ENCODE measurements around the gene C1R.

Gene C1R

DNA sequence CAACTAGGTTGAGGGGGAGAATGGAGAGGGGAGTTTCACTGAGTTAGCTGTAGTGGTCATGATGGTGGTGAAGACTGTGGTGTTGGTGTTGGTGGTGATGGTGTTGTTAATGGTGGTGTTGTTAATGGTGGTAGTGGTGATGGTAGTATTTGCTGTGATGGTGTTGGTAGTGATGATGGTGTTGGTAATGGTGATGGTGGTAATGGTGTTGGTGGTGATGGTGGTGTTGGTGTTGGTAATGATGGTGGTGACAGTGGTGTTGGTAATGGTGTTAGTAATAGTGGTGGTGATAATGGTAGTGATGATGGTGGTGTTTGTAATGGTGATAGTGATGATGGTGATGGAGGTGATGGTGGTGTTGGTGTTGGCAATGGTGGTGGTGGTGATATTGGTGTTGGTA is 9.1 kb downstream of the C1R start:
- H3K27me3 ChIP-seq (ENCODE audit: insufficient read depth, low read length): no peaks in the 10 kb centered on the region
- TF ChIP-seq EZH2 (IDR thresholded peaks at IDR 0.05; ENCODE audit: borderline replicate concordance, low read length): no peak
- TF ChIP-seq, protein P1, sequence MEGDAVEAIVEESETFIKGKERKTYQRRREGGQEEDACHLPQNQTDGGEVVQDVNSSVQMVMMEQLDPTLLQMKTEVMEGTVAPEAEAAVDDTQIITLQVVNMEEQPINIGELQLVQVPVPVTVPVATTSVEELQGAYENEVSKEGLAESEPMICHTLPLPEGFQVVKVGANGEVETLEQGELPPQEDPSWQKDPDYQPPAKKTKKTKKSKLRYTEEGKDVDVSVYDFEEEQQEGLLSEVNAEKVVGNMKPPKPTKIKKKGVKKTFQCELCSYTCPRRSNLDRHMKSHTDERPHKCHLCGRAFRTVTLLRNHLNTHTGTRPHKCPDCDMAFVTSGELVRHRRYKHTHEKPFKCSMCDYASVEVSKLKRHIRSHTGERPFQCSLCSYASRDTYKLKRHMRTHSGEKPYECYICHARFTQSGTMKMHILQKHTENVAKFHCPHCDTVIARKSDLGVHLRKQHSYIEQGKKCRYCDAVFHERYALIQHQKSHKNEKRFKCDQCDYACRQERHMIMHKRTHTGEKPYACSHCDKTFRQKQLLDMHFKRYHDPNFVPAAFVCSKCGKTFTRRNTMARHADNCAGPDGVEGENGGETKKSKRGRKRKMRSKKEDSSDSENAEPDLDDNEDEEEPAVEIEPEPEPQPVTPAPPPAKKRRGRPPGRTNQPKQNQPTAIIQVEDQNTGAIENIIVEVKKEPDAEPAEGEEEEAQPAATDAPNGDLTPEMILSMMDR (IDR thresholded peaks at IDR 0.05; ENCODE audit: low read length): no peak
- no peaks in the 10 kb centered on the region for H3K79me2 ChIP-seq (ENCODE audit: insufficient read depth, low read length)
- no peak overlapping the region for H3K27ac ChIP-seq (ENCODE audit: low read depth, low read length, poor library complexity, severe bottlenecking)
- H3K36me3 ChIP-seq (ENCODE audit: insufficient read depth, low read length): no peaks in the 10 kb centered on the region
- H3K4me3 ChIP-seq (ENCODE audit: low read depth, low read length, poor library complexity, severe bottlenecking): no peak overlapping the region
- no peak overlapping the region for H3K4me2 ChIP-seq (ENCODE audit: low read length)
- no peaks in the 10 kb centered on the region for H3K4me1 ChIP-seq (ENCODE audit: insufficient read depth, low read length, severe bottlenecking)
- no peak overlapping the region for H3K9ac ChIP-seq (ENCODE audit: low read length)
- H3K9me3 ChIP-seq (ENCODE audit: low read length): no peaks in the 10 kb centered on the region
- no peaks in the 10 kb centered on the region for H3F3A ChIP-seq (ENCODE audit: insufficient read depth, low read length)
- H4K20me1 ChIP-seq (ENCODE audit: insufficient read depth, low read length): no peaks in the 10 kb centered on the region
- H3K9me2 ChIP-seq (ENCODE audit: low read depth, low read length): no peaks in the 10 kb centered on the region
- no peak overlapping the region for H2AFZ ChIP-seq (ENCODE audit: low read length)

DNA sequence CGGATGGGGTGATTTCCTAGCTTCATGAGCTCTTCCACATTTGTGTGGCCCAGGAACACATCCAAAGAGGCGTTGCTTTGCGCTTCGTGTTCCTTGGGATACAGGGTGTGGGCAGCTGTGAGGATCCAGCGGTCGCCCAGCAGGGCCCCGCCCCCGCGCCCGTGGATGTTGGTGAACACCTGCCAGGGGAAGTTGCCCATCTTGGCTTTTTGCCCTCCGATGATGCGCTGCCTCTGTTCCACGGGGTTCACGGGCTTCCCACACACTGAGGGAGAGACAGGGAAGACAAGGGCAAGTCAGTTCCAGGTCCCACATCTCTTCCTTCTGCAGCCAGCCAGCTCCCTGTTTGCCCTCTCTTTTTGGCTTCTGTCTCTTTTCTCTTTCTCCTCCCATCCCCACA is 11.2 kb downstream of the C1R start:
- H3K9me3 ChIP-seq (ENCODE audit: low read length): no peaks in the 10 kb centered on the region
- no peak for TF ChIP-seq EZH2 (IDR thresholded peaks at IDR 0.05; ENCODE audit: borderline replicate concordance, low read length)
- TF ChIP-seq, protein P1 (IDR thresholded peaks at IDR 0.05; ENCODE audit: low read length): no peak
- H3K9ac ChIP-seq (ENCODE audit: low read length): no peak overlapping the region
- no peaks in the 10 kb centered on the region for H3K27me3 ChIP-seq (ENCODE audit: insufficient read depth, low read length)
- no peaks in the 10 kb centered on the region for H3K9me2 ChIP-seq (ENCODE audit: low read depth, low read length)
- H3K4me3 ChIP-seq (ENCODE audit: low read depth, low read length, poor library complexity, severe bottlenecking): no peak overlapping the region
- H3K79me2 ChIP-seq (ENCODE audit: insufficient read depth, low read length): no peaks in the 10 kb centered on the region
- H3K36me3 ChIP-seq (ENCODE audit: insufficient read depth, low read length): no peaks in the 10 kb centered on the region
- H2AFZ ChIP-seq (ENCODE audit: low read length): no peak overlapping the region
- no peak overlapping the region for H3K4me2 ChIP-seq (ENCODE audit: low read length)
- H3F3A ChIP-seq (ENCODE audit: insufficient read depth, low read length): no peaks in the 10 kb centered on the region
- no peaks in the 10 kb centered on the region for H4K20me1 ChIP-seq (ENCODE audit: insufficient read depth, low read length)
- H3K4me1 ChIP-seq (ENCODE audit: insufficient read depth, low read length, severe bottlenecking): no peaks in the 10 kb centered on the region
- no peak overlapping the region for H3K27ac ChIP-seq (ENCODE audit: low read depth, low read length, poor library complexity, severe bottlenecking)

DNA sequence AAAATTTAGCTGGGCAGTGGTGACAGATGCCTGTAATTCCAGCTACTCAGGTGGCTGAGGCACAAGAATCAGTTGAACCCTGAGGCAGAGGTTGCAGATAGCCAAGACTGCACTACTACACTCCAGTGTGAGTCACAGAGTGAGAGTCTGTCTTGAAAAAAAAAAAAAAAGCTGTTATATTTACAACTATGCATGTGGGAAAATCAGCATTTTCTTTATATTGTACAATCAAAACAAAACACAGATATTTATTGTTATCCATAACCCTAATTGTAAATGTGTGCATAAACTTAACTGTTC is 12.5 kb downstream of the C1R start:
- Histone ChIP-seq H3K36me3 (ENCODE audit: insufficient read depth, low read length) (no peaks in the 10 kb centered on the region), H3K79me2 (ENCODE audit: insufficient read depth, low read length) (no peaks in the 10 kb centered on the region), H4K20me1 (ENCODE audit: insufficient read depth, low read length) (no peaks in the 10 kb centered on the region), H3K4me3 (ENCODE audit: low read depth, low read length, poor library complexity, severe bottlenecking) (no peak overlapping the region), H3K27ac (ENCODE audit: low read depth, low read length, poor library complexity, severe bottlenecking) (no peak overlapping the region), H3K9me3 (ENCODE audit: low read length) (no peaks in the 10 kb centered on the region), H3K4me2 (ENCODE audit: low read length) (no peak overlapping the region), H3K9ac (ENCODE audit: low read length) (no peak overlapping the region), H3K9me2 (ENCODE audit: low read depth, low read length) (no peaks in the 10 kb centered on the region), H2AFZ (ENCODE audit: low read length) (no peak overlapping the region), H3K4me1 (ENCODE audit: insufficient read depth, low read length, severe bottlenecking) (no peaks in the 10 kb centered on the region), H3F3A (ENCODE audit: insufficient read depth, low read length) (no peaks in the 10 kb centered on the region), H3K27me3 (ENCODE audit: insufficient read depth, low read length) (no peaks in the 10 kb centered on the region)
- TF ChIP-seq EZH2 (IDR thresholded peaks at IDR 0.05; ENCODE audit: borderline replicate concordance, low read length): no peak
- TF ChIP-seq, protein P1 (IDR thresholded peaks at IDR 0.05; ENCODE audit: low read length): no peak
